Mesenteric fat pad (tissue), 1 donor: ENCODE data around the gene ZKSCAN8. TPM values are rescaled to one million over a fixed set of nuclear protein-coding genes. Genes with fewer than 3 reads are reported as not detected.

Source experiments
- DNase-seq: peaks from one replicate; pipeline ENCODE4 v3.0.0-alpha.2; 2020; ENCODE audit warnings: low spot score
- total RNA-seq: library from RNA; stranded (reverse); fragmentation: NEBNext Ultra II Directional; extraction: Animal tissue kit (Norgen Biotek cat#: 25700); gene quantifications from one replicate; pipeline ENCODE4 v1.2.1, GENCODE V29; 2021
- donor health status: DM: yes; HTN: yes; CAD: no.

Gene ZKSCAN8
- total RNA-seq, 1 donor from 2014 or later: 15.1 TPM

DNA sequence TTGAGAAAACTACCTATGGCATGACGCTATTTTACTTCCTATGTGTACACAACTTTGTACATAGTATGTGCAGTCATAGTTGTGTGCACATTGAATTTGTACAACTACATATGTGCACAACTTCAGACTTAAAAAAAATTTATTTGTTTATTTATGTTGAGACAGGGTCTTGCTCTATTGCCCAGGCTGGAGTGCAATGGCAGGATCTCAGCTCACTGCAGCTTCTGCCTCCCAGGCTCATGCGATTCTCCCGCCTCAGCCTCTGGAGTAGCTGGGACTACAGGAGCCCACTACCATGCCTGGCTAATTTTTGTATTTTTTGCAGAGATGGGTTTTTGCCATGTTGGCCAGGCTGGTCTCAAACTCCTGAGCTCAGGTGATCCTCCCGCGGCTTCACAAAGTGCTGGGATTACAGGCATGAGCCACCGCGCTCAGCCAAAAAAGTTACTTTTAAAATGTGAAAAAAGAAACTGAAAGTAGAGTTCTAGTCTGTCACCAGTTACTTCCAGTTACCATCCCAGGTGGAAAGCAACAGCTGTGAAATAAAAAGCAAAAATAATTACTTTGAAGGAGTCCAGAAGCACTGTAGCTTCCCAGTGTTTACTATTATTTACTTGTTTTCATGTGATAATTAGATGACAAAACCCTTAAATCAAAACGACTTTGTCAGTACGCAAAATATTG, 1.7 kb upstream of the ZKSCAN8 start:
- DNase-seq: no peak

DNA sequence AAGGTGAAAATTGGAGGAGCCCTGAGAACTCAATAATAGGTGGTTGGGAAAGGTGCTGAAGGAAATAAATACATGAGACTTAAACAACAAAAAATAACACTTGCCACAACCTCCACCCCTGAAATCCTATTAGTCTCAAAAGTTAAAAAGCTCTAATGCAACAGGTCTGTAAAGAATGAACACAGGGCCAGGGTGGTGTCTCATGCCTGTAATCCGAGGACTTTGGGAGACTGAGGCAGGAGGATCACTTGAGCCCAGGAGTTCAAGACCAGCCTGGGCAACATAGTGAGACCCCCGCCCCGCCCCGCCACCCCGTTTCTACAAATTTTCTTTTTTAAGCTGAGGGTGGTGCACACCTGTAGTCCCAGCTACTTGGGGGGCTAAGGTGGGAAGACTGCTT, 1.1 kb upstream of the ZKSCAN8 start:
- no peak for DNase-seq

DNA sequence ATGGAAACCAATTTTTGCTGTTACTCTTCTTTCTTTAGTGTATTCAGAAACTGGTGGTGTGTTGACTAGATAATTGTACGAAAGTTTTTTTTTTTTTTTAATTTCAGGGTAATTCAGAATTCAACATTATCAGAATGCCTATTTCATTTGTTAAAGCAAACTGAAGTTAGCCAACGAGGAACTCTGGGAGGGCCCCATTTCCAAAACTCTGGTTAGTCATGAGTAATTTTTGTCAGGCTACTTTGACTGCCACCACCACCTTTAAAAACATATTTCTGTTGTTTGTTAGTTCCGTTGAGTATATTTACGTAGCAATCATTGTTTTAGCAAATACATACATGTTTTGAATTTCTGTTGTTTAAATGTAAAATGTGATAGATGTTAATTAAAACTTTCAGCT, 763 bp downstream of the ZKSCAN8 start:
- no peak for DNase-seq

DNA sequence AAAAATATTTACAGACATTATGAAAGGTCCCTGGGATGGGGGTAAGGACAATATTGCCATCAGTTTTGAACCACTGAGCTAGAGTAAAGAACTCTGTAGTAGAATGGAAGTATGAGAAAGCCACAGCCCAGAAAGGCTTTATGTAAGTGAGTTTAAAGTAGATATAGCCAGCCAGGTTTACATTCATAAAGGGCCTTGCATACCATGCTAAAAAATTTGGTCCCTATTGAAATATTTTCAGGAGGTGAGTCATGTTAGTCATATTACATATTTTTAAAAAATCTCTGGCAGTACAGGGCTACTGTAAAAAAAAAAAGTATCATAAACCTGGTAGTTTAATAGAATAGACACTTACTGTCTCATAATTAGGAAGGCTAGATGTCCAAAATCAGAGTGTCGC, 3.5 kb downstream of the ZKSCAN8 start:
- DNase-seq: no peak

DNA sequence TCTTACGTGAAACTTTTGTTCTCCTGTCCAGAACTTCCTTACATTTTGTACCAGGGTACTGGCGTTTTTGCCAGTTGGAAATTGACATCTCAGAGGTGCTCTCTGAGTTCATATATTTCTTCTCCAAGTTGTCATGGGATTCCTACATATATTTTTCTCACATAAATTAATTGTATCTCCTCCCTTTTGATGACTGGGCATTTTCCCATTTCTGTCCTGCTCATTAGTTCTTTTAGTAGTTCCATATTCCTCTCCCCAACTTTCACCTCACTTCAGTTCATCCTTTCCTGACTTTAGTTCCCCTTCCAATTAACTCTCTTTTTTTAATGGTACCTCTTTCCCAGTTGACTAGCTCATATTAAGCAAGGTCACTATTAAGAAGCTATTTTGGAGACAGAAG, 10.8 kb downstream of the ZKSCAN8 start:
- no peak for DNase-seq

DNA sequence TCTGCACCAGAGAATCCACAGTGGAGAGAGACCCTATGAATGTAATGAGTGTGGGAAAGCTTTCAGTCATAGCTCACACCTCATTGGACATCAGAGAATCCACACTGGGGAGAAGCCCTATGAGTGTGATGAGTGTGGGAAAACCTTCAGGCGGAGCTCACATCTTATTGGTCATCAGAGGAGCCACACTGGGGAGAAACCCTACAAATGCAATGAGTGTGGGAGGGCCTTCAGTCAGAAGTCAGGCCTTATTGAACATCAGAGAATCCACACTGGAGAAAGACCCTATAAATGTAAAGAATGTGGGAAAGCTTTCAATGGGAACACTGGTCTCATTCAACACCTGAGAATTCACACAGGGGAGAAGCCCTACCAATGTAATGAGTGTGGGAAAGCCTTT, 11.9 kb downstream of the ZKSCAN8 start:
- no peak for DNase-seq

DNA sequence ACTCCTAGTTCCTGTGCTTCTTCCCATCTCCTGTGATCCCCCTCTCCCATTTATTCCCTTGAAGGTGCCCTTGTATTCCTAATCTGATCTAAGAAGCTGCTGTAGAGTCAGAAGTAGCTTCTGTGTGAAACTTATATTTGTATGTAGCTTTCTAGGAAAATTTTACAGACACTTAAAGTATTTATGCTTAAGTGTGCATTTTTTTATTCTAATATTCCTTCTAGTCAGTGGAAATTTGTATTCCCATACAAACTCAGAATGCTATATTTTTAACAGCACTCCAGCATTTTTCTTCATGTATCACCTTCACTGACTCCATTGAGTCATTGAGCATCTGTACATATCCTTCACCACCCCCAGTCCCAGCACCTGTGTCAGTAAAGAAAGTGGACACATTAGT, 12.7 kb downstream of the ZKSCAN8 start:
- DNase-seq: no peak

DNA sequence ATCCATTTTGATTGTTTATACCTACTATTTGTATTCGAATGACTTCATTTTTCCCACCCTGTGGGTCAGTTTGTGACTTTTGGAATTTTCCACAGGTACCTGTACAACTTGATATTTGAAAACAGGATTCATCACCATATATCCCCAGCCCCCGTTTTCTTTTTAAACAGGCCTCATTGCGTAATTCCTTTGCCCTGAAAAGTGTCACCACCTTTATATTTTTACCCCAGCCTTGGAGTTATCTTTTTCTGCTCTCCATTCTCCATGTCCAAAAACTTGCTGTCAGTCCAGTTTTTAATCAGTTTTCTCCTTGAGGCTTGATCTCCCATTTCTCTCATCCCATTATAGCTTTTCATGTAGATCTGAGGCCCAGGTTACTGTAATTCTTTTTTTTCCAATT, 16.6 kb downstream of the ZKSCAN8 start:
- DNase-seq: no peak

DNA sequence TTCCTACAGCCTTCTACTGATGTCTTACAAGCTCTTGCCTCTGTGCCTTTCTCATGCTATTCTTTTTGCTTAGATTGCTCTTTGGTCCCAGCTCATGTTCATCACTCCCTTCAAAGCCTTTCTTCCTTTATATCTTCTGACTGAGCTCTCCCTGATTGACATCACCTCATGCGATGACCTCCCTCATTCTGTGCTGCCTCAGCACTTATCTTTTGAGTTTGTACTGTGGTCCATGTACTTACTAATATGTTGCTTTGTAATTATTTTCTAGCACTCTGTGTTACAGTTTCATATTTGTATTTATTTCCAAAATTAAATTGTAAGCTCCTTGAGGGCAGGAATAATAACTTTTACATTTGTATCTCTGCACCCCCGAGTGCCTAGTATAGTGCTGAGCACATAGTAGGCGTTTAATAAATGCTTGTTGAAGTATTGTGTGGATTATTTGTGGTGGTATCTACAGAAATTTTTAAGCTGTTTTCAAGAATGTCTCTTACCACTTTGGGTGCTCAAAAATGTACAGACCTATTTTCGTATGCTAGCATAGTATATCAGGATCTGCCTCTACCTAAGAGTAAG, 17.4 kb downstream of the ZKSCAN8 start:
- DNase-seq: no peak

DNA sequence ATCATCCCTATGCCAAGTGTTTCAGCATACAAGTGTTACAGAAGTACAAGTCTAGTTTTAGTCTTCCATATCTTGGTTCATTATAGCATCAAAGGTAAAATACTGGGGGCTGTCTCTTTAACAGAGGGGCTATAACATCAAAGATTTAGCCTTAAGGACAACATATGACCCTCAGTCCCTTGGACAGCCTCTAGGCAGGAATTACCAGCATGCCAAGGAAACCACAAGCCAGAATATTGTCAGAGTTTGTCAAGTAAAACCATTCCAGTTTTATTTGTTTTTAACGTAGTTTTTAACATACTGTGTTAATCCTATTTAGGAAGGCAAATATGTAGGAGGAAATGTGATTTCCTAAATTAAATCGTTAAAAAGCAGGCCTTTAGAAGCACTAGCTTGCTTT, 18.6 kb downstream of the ZKSCAN8 start:
- DNase-seq: no peak

DNA sequence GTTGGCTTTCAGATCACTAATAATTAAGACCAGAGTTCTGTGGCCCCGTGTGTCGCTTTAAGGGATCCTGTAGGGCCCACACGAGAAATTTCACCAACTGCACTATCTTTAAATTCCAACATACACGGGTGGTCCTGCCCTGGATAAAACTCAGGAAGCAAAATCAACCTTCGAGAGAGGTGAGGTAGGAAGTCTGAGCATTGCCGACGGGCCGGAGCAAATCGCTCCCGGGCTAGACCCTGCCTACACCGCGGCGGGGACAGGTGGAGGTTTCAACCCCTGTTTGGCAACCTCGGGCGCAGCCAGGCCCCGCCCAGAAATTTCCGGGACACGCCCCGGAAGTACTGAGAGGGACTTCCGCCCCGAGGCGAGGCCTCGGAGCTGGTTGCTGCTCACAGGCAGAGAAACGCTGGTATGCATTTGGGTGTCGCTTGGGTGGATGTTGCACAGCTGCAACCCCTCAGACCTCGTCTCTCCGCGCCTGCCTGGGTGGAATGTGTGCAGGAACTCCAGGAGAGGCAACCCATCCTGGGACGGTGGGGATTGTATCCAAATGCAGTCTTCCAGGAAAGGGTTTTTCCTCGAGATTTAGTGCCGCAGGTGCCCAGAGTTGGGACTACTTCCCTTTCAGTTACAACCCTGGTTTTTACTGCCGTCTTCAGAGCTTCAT, 19.9 kb downstream of the ZKSCAN8 start:
- no peak for DNase-seq

DNA sequence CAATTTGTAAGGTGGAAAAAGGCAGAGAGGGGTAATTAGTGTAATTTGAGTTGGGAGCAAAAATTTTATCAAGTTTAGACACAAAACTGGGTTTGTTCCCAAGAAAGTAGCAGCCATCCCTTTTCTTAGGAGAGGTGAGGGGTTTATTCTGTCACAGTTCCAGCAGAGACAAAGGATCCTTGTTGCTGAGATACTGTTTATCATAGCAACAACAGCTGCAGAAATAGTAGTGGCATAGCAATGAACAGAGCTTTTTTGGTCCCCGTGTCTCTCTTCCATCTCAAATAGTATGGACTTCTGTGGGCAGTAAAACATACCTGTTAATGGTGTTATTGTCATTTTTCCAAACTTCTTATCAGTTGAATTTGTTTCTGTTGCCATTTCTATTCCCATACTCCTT, 23.9 kb downstream of the ZKSCAN8 start:
- DNase-seq: no peak

DNA sequence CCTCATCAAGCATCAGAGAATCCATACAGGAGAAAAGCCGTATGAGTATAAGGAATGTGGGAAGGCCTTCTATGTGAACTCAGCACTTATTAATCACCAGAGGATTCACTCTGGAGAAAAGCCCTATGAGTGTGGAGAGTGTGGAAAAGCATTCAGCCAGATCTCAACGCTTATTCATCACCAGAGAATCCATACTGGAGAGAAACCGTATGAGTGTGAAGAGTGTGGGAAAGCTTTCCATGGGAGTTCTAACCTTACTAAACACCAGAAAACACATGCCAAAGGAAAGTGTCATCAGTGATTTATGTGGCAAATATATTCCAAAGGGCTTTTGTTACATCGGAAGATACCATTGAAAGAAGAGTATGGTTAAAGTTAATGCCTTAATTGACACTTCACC, 25.4 kb downstream of the ZKSCAN8 start:
- no peak for DNase-seq

DNA sequence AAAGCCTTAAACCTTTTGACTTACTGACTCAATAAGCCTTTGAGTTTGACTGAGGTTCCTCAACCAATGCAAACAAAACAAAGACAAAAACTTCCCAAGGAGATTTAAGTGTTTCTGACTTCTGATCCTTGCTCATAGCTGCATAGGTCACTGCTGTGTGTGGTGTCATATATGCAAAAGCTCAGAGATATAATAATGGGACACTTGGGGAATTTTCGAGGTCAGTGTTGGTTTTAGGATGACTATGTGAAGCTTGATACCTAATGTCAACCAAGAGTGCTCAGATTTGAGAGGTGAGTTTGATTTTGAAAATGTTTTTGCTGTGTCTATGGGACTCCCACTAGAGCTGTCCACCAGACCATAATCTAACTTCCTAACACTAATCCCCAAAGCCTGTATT, 26.2 kb downstream of the ZKSCAN8 start:
- no peak for DNase-seq

DNA sequence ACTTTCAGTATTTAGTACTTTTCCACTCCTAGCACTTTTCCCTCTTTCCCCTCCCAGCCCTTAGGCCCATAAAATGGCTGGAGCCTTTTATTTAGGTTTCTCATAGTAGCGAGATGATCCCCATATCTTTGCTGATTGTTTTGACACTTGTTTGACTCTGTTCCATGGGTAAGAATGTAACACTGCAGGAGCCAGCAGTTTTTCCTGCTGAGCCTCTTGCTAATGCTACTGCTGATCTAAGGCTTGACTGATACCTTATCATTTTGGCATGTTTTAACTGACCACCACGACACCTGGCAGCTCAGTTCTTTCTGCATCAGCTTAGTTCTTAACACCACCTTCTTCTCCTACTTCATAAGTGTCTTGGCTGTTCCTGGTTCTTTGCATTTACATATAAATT, 29.6 kb downstream of the ZKSCAN8 start:
- DNase-seq: no peak

DNA sequence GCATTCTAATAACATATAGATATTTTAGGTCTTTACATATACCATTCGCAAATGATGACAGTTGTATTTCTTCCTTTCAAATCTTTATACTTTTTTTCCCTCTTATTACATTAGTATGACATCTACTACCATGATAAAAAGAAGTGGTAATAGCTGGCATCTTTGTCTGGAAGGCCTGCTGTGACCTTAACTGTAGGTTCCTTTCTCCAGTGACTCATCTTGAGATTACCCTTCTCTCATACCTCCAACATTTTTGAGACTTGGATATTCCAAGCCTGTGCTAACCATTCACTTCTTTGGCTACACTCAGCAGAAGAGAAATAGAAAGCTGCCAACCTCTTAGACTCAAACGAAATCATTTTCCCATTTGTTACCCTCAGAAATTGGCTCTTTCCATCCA, 30.3 kb downstream of the ZKSCAN8 start:
- DNase-seq: no peak

DNA sequence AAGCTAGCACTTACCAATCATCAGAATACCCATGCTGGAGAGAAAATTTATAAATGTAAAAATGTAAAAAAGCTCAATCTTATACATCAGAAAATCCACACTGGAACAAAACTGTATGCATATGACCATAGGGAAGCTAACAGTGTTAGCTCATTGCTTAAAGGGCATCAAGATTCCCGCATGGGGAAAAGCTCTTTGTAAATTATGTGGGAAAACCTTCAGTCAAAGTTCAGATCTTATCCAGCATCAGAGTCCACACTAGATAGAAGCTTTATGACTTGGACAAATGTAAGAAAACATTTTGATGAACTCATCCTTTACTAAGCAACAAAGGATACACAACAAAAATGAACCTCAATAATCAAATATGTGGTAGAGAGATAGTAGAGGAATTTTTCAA, 34.7 kb downstream of the ZKSCAN8 start:
- DNase-seq: no peak

DNA sequence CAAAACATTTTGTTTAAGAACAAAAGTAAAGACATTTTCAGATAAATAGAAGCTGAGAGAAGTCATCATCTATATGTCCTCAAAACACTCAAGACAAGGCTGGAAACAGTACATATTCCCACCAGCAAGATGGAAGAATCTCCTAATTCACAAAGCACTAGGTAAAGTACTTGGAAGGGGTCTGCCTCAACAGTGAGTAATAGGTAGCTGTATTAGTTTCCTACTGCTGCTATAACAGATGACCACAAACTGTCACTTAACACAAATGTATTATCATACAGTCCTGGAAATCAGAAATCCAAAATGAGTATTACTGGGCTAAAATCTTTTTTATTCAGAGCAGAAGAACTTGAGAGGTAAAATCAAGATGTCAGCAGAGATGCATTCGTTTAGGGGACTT, 40.6 kb downstream of the ZKSCAN8 start:
- DNase-seq: no peak

DNA sequence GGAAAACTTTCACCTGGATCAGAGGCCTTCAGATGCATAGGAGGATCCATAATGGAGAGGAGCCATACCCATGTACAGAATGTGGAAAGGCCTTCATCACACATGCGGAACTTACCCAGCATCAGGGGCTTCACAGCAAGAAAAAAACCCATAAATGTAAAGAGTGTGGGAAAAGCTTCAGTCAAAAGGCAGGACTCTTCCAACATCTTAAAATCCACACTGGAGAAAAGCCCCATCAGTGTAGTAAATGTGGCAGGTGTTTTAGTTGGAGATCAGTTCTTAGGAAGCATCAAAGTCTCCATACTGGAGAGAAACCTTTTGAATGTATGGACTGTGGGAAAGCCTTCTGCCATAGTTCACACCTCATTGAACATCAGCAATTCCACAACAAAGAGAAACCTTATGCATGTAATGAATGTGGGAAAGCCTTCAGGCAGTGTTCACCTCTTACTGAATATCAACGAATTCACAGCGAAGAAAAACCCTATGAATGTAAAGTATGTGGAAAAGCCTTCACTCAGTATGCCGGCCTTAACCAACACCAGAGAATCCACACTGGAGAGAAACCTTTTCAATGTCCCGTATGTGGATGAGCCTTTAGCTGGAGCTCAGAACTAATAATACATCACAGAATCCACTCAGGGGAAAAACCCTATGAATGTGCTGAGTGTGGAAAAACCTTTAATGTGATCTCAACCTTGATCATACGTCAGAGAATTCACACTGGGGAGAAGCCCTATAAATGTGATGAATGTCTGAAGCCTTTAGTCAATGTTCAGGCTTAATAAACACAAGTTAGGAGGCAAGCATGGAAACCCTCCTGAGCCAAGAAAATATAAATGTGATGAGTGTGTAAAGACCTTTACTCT, 46.7 kb downstream of the ZKSCAN8 start:
- DNase-seq: no peak

DNA sequence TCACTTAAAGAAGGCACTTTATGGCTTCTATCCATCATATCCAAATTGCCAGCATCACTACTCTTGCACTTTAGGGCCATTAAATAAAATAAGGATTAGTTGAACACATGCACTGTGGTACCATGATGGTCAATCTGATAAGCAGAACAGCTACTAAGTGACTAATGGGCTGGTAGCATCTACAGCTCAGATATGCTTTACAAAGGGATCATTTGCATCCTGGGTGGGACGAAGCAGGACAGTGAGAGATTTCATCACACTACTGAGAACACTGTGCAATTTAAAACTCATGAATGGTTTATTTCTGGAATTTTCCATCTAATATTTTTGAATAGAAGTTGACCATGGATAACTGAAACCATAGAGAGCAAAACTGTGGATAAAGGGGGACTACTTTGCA, 58.3 kb downstream of the ZKSCAN8 start:
- DNase-seq: no peak

DNA sequence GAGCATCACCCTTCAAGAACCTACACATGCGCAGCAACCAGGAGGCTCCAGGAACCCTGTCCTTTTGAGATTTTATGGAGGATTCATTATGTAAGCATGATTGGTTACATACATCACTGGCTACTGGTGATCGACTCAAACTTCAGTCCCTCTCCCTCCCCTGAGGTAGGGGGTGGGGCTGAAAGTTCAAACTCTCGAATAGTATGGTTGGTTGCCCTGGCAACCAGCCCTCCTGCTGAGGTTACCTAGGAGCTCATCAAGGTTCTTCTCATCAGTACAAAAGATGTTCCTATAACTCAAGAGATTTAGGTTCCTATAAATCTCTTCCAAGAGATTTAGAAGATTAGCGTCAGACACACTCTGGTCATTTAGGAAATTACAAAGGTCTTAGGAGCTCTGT, 61.5 kb downstream of the ZKSCAN8 start:
- DNase-seq: no peak

DNA sequence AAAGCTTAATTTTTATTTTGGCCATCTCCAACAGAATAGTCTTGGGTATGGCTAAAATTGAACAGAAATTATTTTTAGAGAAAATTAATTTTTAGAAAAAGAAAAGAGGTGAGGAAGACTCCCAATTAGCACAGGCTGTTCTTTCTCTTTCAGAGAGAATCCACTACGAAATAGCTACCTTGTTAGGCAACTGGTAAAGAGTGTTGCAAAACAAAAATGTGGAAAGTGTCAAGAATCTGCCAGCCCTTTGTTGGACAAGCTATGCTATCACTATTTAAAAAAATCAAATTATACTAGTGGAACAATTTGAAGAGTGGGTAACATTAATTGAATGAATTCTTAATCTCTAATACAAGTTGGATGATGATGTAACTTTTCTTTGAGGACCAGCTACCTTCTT, 64.2 kb downstream of the ZKSCAN8 start:
- no peak for DNase-seq
